LHCN-M2 (cell line): Measurements from ENCODE around the gene TMEM132D. TPM values are rescaled to one million over a fixed set of nuclear protein-coding genes. Genes with fewer than 3 reads are reported as not detected.

Experiments
- DNase-seq: peaks from one replicate; pipeline ENCODE4 v3.0.0-alpha.2; 2012; ENCODE audit warnings: low read depth
- total RNA-seq: library from RNA; depleted of rRNA; stranded (reverse); fragments of >200 nt; gene quantifications from 2 replicates; pipeline ENCODE4 v1.2.3, GENCODE V29; 2014

Gene TMEM132D
- total RNA-seq, 1 experiment from 2014 or later = not detected

GRCh38 chr12:129826273-129826672, 77.6 kb downstream of the TMEM132D start:
- no peak for DNase-seq

DNA sequence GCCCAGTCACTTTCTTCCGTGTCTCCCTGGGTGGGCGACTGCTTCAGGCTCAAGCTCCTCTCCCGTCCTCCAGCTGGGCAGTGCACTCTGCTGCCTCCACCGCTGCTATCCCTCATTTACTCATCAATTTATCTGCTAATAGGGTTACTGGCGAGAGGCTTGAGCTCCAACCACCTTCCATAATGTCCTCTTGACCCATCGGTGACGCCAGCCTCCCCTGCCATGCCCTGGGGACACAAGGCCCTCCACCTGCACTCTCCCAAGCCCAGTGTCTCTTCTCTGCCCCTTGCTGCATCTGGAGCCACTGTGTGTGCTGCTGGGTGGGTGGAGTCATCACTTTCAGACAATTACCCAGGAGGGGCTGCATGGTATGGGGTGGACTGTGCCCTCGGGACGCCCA, 78.5 kb downstream of the TMEM132D start:
- DNase-seq = no peak

DNA sequence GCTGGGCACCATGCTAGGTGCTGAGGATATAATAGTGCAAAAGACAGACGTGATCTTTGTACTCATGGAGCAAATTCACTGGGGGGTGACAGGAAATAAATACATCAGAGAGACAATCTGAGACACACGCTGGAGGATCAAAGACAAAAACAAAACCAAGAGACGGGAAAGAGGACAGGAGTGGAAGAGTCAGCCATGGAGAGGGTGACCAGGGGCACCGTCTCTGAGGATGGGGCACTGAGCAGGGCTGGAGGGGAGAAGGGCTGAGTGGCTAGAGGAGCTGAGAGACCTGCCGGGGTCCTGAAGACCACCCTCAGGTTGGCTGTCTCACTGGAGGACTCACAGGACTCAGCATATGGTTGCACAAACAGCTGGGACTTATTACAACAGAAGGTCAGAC, 81.9 kb downstream of the TMEM132D start:
- DNase-seq = no peak

DNA sequence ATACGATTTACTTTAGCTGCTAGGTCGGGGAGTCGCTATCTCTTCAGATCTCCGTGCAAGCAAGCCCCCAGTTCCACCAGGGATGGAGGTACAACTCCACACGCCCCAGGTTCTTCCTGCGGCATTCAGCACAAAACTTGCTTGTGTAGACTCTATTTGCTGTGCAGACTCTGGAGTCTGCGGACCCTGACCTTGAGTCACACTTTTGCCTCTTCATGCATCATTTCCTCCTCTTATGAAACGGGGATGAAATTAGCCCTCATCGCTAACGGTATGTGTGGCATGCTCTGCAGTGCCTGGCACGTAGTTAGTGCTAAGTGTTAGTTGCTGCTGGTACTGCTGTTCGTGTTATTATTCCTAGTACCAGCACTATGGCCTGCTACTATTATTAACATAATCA, 84.4 kb downstream of the TMEM132D start:
- DNase-seq = no peak

GRCh38 chr12:129815846-129816245, 88.0 kb downstream of the TMEM132D start:
- no peak for DNase-seq

DNA sequence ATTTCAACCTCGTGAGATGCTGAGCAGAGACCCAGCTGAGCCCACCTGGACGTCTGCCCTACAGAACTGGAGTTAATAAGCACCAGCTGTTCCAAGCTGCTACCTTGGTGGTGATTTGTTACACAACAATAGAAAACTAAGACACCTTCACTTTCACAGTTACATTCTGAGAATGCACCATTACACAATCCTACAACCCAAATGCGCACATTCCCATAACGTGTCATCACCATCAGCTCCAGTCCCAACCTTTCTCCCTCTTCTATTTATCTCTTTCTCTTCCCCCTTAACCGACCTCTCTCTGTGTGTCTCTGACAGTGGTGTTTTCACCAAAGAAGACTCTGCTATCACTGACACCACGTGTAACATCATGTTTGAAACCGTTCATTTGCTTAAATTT, 91.9 kb downstream of the TMEM132D start:
- DNase-seq = no peak

- no peak for DNase-seq
Measured at GRCh38 chr12:129807136-129807535, 96.7 kb downstream of the TMEM132D start.

- DNase-seq = no peak
Measured at GRCh38 chr12:129791396-129791795, 112.4 kb downstream of the TMEM132D start.

- no peak for DNase-seq
Measured at GRCh38 chr12:129790930-129791329, 112.9 kb downstream of the TMEM132D start.

DNA sequence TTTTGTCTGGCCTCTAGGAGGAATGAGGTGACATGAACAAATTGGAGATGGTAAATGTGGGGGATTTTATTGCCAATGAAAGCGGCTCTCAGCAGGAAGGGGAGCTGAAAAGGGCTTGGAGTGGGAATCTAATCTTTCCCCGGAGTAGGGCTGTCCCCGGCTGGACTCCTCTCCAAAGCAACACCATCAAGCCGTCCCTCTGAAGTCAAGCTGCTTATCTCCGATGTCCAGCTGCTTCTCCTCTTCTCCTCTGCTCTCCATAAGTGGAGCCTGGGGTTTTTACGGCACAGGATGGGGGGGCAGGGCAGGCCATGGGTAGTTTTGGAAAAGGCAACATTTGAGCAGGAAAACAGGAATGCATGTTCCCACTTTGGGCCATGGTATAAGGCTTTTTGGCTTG, 113.5 kb downstream of the TMEM132D start:
- DNase-seq = no peak

DNA sequence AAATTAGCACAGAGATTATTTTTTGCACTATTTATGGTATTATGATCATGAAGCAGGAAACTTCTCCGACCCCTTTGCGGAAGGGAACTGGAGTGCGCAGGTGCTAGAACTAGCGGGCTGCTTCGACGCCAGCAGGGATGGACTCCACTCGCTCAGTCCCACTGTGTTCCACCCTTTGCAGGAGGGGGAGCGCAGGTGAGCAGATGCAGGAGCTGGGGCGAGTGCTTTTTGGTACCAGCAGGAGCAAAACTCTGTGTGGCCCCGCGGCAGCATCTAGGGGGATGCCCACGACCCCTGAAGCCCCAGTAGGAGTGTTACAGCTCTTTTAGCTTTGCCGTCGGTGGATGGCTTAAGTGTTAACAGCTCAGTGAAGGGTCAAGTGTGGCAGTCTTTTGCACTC, 113.9 kb downstream of the TMEM132D start:
- DNase-seq = no peak

DNA sequence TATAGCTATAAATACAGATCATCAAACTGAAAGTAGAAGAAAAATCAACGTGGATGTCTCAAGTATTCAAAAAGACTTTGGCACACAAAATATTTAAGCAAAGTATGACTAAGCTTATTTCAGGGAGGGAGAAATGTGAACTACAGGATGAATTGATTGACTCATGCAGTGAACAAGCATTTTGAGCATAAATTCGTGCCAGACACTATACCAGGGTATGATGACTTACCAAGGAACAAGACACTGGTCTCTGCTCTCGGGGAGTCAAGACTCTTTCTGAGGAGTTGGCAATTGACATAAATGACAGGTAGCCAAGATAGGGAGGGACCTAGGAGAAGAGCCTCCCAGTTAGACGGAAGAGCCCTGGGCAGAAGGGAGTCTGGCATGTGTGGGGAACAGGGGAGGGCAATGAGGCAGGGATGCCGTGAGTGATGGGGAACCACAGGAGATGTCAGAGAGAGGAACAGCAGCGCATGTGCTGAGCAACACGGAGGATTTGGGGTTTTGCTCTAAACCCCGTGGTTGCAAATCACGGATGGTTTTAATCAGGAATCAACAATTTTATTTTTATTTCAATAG, 115.2 kb downstream of the TMEM132D start:
- DNase-seq = no peak

DNA sequence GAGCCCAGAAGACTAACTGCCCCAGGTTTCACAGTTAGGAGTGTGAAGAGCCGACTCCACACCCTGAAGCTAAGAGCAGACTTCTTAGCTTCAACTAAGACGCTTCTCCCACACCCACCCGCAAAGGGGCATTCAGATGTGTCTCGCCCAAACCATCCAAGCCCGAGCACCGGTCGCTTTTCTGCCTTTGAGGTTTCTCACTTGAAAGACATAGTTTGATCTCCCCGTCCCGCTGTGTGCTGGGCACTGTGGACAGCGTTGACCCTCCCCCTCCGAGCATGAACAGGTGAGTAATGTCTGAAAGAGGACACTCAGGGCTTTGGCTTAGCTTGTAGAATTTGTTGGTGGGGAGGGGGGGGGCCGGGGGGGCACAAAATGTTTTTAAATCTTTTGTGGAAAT, 123.8 kb downstream of the TMEM132D start:
- DNase-seq = no peak

GRCh38 chr12:129779033-129779432, 124.8 kb downstream of the TMEM132D start:
- DNase-seq = no peak

- DNase-seq = no peak
Measured at GRCh38 chr12:129776977-129777667, 126.7 kb downstream of the TMEM132D start.

DNA sequence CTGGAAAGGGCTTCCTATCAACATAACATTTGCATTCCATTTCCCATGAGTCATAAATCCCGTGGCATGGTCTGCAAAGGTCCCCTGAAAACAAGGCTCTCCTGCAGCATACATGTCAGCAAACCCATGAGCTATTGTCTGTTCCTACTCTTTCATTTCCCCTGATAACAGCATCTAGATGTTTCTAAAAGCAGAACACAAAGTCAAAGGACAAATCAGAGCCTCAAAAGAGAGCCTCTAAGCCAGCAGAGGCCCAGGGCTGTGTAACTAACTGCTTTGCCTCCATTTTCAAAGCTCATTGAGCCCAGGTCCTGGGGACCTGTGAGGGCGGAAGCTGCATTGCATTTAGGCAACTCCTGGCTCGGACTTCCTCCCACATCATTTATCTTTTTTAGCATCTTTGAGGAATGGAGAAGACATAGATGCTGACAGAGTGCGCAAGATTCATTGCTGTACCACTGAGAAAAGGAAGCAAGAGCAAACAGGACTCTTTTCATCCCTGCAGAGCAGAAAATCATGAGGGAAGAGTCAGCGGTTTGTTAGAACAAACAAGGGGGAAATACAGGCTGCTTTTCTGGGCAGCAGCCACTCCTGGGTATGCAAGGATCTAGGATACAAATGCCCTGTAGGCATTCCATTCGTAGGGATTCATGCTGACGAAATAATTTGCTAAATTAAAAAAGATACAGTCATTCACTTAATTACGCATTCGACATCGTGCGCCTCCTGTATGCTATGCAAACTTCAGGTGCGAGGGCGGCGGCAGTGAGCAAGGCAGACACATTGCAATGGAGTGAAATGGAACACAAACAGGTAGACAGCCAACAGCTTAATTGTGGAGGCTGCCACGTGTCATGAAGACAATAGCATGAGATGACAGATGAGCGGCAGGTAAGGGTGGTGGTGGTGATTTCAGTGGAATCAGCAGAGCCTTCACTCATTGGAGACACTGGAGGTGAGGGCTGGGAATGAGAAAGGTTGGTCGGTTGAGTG, 131.0 kb downstream of the TMEM132D start:
- no peak for DNase-seq

GRCh38 chr12:129771238-129771637, 132.6 kb downstream of the TMEM132D start:
- no peak for DNase-seq

DNA sequence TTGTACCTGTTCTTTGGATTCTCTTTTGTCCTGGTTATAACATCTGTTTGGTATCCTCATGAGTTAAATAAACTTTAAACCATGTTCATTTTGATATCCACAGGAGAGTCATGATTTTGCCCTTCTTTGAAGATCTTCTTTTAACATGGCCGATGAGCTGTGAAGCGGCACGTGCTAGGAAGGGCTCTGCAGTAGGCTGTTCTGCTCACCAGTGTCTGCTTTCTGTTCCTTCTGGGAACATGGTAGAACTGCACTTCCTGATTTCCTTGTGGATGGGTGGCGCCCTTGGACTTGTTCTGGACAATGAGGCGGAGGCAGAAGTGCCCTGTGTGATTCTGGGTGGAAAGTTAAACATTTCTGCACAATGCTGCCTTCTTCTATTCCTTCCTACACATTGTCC, 138.1 kb downstream of the TMEM132D start:
- no peak for DNase-seq

DNA sequence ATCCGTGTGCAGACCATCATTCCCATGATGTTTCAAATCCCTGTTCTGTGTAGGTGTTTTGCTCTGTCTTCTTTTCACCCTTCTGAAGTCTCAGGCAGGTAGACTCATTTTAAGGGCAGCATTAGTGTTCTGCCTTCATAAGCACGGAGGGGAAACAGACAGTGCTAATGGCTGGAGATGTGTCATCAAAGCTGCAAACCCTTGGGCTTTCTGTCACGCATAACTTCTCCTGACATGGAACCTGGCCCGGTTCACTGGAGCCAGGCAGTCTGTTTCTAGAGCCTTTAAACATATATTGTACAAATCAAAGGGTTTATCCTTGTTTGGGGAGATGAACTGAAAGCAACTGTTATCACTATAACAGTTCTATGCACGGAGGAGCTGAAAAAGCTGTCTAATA, 141.4 kb downstream of the TMEM132D start:
- DNase-seq = no peak

- no peak for DNase-seq
Measured at GRCh38 chr12:129753586-129753985, 150.2 kb downstream of the TMEM132D start.

DNA sequence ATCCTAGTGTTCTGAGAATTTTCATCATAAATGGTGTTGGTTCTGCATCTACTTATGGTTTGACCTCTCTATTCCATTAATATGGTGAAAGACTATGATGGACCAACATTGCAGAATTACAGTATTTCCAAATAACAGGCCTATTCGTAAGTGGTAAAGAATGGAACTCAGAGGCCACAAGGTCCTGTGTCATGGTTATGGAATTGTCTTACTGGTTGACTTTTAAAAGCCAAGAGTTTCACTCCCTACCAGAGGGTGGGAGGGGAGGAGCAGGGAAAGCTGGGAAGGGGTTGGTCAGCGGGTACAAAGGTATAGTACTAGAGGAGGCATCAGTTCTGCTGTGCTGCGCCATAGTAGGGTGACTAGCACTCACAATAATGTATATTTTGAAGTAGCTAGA, 153.4 kb downstream of the TMEM132D start:
- no peak for DNase-seq

DNA sequence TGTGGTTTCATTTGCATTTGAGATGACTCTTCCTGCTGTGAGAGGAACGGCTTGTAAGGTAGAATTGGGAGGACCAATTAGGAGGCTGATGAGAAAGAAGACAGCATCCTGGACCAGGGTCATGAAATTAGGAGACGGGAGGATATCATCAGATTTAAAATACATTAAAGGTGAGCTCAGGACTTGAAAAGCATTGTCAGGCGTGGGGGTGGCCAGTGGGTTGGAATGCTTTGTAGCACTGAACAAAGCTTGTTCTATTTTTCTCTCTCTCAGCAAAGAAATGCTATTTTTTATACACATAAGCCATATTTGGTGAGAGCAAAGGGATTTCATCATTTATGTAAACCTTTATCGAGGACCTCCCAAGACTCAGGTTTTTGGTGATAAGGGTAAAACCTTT, 157.5 kb downstream of the TMEM132D start:
- no peak for DNase-seq
